Measurements from ENCODE around the gene UBE2L3. TPM values are rescaled to one million over a fixed set of nuclear protein-coding genes. Genes with fewer than 3 reads are reported as not detected.
"Not testable (repeated sequence)": the region's sequence is repeated elsewhere in the genome, so short reads cannot be mapped to it uniquely, and the experiment has no call there.

The UBE2L3 gene
- total RNA-seq, 1 donor from 2014 or later: 39.8 TPM

GRCh38 chr22:21641789-21642583 is 74.5 kb downstream of the UBE2L3 start, which contains the start of gene SDF2L1:
Gene SDF2L1 (plus strand): TSS chr22:21642302. CDS start chr22:21642337, 35 bp downstream.
- ATAC-seq (ENCODE audit: low read depth) (peak; percentile 95), DNase-seq (peak; percentile 95)
- TF ChIP-seq, protein P1, sequence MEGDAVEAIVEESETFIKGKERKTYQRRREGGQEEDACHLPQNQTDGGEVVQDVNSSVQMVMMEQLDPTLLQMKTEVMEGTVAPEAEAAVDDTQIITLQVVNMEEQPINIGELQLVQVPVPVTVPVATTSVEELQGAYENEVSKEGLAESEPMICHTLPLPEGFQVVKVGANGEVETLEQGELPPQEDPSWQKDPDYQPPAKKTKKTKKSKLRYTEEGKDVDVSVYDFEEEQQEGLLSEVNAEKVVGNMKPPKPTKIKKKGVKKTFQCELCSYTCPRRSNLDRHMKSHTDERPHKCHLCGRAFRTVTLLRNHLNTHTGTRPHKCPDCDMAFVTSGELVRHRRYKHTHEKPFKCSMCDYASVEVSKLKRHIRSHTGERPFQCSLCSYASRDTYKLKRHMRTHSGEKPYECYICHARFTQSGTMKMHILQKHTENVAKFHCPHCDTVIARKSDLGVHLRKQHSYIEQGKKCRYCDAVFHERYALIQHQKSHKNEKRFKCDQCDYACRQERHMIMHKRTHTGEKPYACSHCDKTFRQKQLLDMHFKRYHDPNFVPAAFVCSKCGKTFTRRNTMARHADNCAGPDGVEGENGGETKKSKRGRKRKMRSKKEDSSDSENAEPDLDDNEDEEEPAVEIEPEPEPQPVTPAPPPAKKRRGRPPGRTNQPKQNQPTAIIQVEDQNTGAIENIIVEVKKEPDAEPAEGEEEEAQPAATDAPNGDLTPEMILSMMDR (IDR thresholded peaks at IDR 0.05): no peak
- no peaks in the 10 kb centered on the region for H3K9me3 Mint-ChIP-seq
- peaks cover 27% of the 10 kb centered on the region for H3K4me1 Mint-ChIP-seq
- H3K27ac Mint-ChIP-seq: peak within 1 kb of the TSS; percentile 88
- H3K4me3 Mint-ChIP-seq: peak within 1 kb of the TSS; percentile 89
- H3K27me3 Mint-ChIP-seq: no peaks in the 10 kb centered on the region
- H3K36me3 Mint-ChIP-seq (ENCODE audit: low read depth): peaks cover 24% of the 10 kb centered on the region
- CTCF ChIA-PET: interaction anchor here (1.2 to 3.7 kb wide), 5 partner anchors 10 to 312 kb away, joined by 3 to 65 read pairs (median 6); partner anchors contain the start of genes CCDC116 and YDJC
- intact Hi-C loops (cut with micrococcal nuclease): loop anchor here (1.0 to 5.0 kb wide), 3 partner anchors 10 to 55 kb away; partner anchors contain the start of gene YDJC
- POLR2A ChIA-PET: interaction anchor here (0.6 to 3.5 kb wide), 10 partner anchors 10 to 660 kb away, joined by 3 to 110 read pairs (median 4); partner anchors contain the start of genes CCDC116, LZTR1, PPIL2 and UBE2L3

GRCh38 chr22:21642584-21643448 is 75.3 kb downstream of the UBE2L3 start:
- DNase-seq: peak; percentile 49
- H3K9me3 Mint-ChIP-seq: no peaks in the 10 kb centered on the region
- CTCF ChIA-PET: interaction anchor here (1.0 to 3.7 kb wide), 6 partner anchors 9 to 311 kb away, joined by 3 to 65 read pairs (median 5); partner anchors contain the start of genes CCDC116 and YDJC
- ATAC-seq (ENCODE audit: low read depth): no peak
- H3K36me3 Mint-ChIP-seq (ENCODE audit: low read depth): peaks cover 24% of the 10 kb centered on the region
- intact Hi-C loops (cut with micrococcal nuclease): loop anchor here (1.0 to 5.0 kb wide), 3 partner anchors 9 to 56 kb away; partner anchors contain the start of gene YDJC
- H3K4me3 Mint-ChIP-seq: peak overlapping the region; percentile 89
- H3K27ac Mint-ChIP-seq: peak overlapping the region; percentile 88
- H3K27me3 Mint-ChIP-seq: no peaks in the 10 kb centered on the region
- TF ChIP-seq, protein P1 (IDR thresholded peaks at IDR 0.05): no peak
- POLR2A ChIA-PET: interaction anchor here (0.6 to 3.5 kb wide), 12 partner anchors 9 to 661 kb away, joined by 3 to 110 read pairs (median 4); partner anchors contain the start of genes CCDC116, LZTR1, PPIL2 and UBE2L3
- peaks cover 27% of the 10 kb centered on the region for H3K4me1 Mint-ChIP-seq

DNA sequence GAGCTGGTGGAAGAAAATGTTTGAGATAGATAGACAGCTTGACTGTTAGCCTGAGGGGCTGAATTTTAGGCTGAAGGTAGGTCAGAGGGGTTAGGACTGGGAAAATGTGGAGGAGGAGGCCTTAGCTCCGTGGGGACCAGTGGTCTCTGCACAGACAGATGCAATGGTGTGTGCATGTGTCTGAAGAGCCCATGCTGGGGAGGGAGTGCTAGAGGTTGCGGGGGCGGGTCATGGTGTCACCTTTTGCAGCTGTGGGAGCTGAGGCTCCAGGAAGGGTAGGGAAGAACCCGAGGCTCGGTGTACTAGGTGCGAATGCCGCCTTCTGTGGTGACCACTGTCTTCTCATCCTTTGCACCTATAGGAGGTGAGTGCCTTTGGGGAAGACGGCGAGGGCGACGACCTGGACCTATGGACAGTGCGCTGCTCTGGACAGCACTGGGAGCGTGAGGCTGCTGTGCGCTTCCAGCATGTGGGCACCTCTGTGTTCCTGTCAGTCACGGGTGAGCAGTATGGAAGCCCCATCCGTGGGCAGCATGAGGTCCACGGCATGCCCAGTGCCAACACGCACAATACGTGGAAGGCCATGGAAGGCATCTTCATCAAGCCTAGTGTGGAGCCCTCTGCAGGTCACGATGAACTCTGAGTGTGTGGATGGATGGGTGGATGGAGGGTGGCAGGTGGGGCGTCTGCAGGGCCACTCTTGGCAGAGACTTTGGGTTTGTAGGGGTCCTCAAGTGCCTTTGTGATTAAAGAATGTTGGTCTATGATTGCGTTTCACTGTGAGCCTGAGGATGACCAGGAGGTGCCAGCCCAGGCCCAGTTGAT is 76.2 kb downstream of the UBE2L3 start:
- Mint-ChIP-seq H3K9me3 (no peaks in the 10 kb centered on the region), H3K36me3 (ENCODE audit: low read depth) (peaks cover 24% of the 10 kb centered on the region), H3K27ac (peak overlapping the region; percentile 88), H3K4me3 (peak overlapping the region; percentile 89), H3K4me1 (peaks cover 27% of the 10 kb centered on the region), H3K27me3 (no peaks in the 10 kb centered on the region)
- CTCF ChIA-PET: interaction anchor here (1.0 to 3.7 kb wide), 3 partner anchors 10 to 68 kb away, joined by 3 to 65 read pairs (median 3); partner anchors contain the start of genes CCDC116 and YDJC
- no peak for ATAC-seq (ENCODE audit: low read depth)
- POLR2A ChIA-PET: interaction anchor here (0.9 to 3.5 kb wide), 4 partner anchors 8 to 23 kb away, joined by 3 to 110 read pairs (median 22); partner anchors contain the start of genes CCDC116, PPIL2 and YDJC
- no peak for DNase-seq
- TF ChIP-seq, protein P1 (IDR thresholded peaks at IDR 0.05): no peak
- intact Hi-C loops (cut with micrococcal nuclease): loop anchor here (5.0 kb wide), 1 partner anchor 56 kb away; no protein-coding TSS in a partner anchor

DNA sequence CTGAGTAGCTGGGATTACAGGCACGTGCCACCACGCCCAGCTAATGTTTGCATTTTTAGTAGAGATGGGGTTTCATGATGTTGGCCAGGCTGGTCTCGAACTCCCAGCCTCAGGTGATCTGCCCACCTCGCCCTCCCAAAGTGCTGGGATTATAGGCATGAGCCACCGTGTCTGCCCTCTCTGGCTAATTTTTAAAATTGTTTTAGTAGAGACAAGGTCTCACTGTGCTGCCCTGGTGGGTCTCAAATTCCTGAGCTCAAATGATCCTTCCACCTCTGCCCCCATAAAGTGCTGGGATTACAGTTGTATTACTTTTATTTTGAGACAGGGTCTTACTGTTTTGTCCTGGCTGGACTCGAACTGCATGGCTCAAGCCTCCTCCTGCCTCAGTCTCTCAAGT is 78.0 kb downstream of the UBE2L3 start:
- ATAC-seq (ENCODE audit: low read depth); H3K9me3 Mint-ChIP-seq; intact Hi-C loops (cut with micrococcal nuclease); H3K4me3 Mint-ChIP-seq; H3K27me3 Mint-ChIP-seq; DNase-seq; H3K27ac Mint-ChIP-seq: not testable (repeated sequence)
- ChIA-PET POLR2A (interaction anchor here (0.7 to 1.2 kb wide), 2 partner anchors 16 to 63 kb away, joined by 3 to 4 read pairs; no protein-coding TSS in a partner anchor), CTCF (interaction anchor here (3.0 kb wide), 1 partner anchor 17 kb away, joined by 27 read pairs; the partner anchor contains the start of gene YDJC)
- peaks cover 27% of the 10 kb centered on the region for H3K4me1 Mint-ChIP-seq
- H3K36me3 Mint-ChIP-seq (ENCODE audit: low read depth): peaks cover 24% of the 10 kb centered on the region

Data from activated B cell treated with CpG ODN at 0.5 μM for 24 hours (primary cell).